Gastroesophageal sphincter (tissue), 3 donors: ENCODE results near the gene LPP.

Source experiments
- CTCF ChIP-seq, 4 experiments: fragments of 200-600 bp in 2 of 4; fragments of 450-650 bp in 2 of 4; sonication (generic) in 1 of 4; IDR thresholded peaks; one replicate each; pipeline ENCODE4 v1.5.1; 2017 to 2019; ENCODE audit warnings: antibody characterized with exemption in 4 of 4, mild to moderate bottlenecking in 2 of 4, moderate library complexity in 2 of 4
- EP300 ChIP-seq: sonication (generic); formaldehyde crosslinking; IDR thresholded peaks from one replicate; pipeline ENCODE4 v1.6.1; 2017; ENCODE audit warnings: antibody characterized with exemption, mild to moderate bottlenecking

DNA sequence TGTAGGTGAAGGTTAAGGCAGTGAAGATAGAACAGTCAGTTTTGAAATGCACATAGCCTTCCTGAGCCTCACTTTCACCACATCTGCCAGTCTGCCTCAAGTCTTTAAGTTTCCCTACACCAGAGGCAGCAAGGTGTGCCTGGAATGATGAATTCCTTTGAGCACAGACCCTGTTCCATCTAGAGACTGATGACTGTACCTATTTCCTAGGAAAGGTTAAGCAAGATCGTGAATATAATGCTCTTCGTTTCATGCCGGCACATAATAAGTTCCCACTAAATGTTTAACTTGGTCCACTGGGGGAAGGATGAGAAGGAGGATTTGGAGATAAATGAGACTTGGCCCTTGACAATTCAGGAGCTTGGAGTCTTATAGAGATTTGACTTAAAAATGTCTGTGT, 141.9 kb downstream of the LPP start:
- TF ChIP-seq EP300 (no peak), CTCF (IDR thresholded peaks at IDR 0.05) (no peak)
